Measurements from ENCODE around the gene ATF7IP2. TPM values are rescaled to one million over a fixed set of nuclear protein-coding genes. Genes with fewer than 3 reads are reported as not detected.
A peak's percentile ranks its signal among the peaks of the same experiment; 100 is the strongest.

ATF7IP2 gene
- polyA plus RNA-seq, 3 donors = 18.9 to 23.7 (median 22.1) TPM

DNA sequence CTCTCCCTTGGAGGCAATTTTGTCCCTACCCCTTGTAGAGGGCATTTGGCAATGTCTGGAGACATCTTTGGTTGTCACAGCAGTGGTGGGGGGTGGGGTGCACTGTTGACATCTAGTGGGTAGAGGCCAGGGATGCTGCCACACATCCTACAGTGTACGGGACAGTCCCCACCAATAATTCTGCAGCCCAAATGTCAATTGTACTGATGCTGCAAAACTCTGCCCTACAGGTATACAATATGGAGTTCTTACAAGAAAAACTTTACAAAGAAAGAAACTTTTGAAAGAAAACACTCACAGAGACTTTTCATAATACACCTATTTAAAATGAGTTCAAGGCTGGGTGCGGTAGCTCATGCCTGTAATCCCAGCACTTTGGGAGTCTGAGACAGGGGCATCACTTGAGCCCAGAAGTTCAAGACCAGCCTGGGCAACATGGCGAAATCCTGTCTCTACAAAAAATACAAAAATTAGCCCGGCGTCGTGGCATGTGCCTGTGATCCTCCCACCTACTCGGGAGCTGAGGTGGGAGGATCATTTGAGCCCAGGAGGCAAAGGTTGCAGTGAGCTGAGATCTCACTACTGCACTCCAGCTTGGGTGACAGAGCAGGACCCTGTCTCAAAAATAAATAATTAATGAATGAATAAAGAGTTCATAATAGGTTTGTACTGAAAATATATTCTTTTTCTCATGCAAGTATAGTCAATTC is 135.2 kb downstream of the ATF7IP2 start:
- DNase-seq (ENCODE audit: extremely low read depth in 1 of 11, low read depth in 9 of 11, low spot score in 4 of 11) = no peak

DNA sequence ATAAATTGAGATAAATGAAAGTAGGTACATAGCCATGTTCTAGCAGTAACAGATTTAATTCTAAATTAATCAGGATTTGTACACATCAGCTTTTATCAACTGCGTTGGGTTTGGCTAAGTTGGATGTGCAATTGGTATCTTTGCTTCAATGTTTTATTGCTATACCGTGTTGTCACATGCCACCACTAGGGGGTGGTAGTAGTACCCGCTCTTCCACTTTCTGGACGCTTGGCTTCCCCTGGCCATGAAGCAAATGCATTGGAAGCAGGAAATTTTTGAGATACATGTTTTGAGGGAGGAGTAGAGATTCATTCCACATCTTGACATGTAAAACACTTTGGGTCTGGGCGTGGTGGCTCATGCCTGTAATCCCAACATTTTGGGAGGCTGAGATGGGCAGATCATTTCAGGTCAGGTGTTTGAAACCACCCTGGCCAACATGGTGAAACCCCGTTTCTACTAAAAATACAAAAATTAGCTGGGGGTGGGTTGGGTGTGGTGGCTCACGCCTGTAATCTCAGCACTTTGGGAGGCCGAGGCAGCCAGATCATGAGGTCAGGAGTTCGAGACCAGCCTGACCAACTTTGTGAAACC is 135.9 kb downstream of the ATF7IP2 start:
- peak in 8 of 11 donors; percentile 55 to 71 (median 66) for DNase-seq (ENCODE audit: extremely low read depth in 1 of 11, low read depth in 9 of 11, low spot score in 4 of 11)

DNA sequence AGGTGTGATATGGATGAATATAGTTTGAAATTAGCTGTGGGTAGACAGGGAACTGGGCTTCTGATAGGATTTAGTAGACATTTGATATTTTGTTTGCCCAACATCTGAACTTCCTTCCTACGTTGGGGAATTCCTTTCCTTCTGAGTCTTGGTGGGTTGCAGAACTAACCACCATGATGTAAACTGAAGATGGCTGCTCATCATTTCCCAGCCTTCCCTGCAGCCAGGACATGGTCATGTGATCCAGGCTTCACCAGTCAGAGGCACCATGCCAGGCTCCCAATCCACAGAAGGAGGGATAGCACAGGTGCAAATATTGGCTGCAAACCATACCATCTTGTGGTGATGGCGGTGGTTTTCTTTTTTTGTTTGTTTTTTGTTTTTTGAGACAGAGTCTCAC is 137.1 kb downstream of the ATF7IP2 start:
- DNase-seq (ENCODE audit: extremely low read depth in 1 of 11, low read depth in 9 of 11, low spot score in 4 of 11) = no peak

DNA sequence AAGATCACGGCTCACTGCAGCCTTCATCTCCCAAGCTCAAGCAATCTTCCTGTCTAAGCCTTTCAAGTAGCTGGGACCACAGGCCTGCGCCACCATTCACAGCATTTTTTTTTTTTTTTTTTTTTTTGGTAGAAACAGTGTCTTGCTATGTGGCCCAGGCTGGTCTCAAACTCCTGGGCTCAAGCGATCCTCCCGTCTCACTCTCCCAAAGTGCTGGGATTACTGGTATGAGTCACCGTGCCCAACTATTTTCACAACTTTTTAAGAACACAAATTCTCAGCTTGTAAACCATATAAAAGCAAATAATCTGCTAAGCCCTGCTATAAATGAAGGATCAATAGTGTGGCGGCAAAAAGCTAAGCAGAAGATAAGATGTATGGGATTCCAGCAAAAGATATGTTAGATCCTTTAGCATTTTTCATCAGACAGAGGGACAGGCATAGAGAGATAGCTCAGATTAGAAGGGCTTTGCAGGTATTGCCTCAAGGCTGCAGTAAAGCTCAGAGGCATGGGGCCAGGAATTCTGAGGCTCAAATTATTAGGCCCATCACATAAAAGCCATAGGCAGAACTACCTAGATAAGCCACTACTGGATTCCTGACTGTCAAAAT is 139.5 kb downstream of the ATF7IP2 start:
- no peak for DNase-seq (ENCODE audit: extremely low read depth in 1 of 11, low read depth in 9 of 11, low spot score in 4 of 11)

DNA sequence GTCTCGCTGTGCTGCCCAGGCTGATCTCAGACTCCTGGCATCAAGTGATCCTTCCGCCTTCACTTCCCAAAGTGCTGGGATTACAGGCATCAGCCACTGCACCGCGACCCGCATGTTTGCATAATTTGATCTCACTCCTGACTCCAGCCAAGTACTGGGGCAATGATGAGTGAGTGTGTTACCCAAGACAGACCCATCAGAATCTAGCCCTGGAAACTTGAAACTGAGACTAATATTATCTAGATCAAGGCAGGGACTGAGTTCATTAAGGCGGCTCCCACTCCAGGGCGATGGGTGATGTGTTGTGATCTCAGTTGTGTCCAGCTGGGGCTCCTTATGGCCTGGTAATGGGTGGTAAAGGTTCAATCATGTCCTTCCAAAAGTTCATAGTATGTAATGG is 141.1 kb downstream of the ATF7IP2 start:
- no peak for DNase-seq (ENCODE audit: extremely low read depth in 1 of 11, low read depth in 9 of 11, low spot score in 4 of 11)

DNA sequence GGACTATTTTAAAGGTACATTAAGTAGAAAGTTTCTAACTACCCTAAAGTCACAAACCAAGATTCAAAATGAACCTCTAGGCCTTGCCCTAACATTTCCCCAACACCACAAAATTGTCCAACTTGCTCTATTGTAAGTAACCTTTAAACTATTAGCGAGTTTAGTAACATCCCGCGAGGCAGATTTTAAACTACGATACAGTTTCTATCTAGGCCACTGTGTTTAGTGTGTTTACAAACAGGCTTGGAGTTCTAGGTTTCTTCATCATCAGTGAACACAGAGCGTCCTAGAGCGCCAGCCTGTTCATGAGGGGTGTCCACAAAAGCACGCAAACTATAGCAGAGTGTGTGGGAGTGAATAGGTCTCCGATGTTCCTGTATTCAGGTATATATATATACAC is 142.8 kb downstream of the ATF7IP2 start:
- DNase-seq (ENCODE audit: extremely low read depth in 1 of 11, low read depth in 9 of 11, low spot score in 4 of 11) = no peak

DNA sequence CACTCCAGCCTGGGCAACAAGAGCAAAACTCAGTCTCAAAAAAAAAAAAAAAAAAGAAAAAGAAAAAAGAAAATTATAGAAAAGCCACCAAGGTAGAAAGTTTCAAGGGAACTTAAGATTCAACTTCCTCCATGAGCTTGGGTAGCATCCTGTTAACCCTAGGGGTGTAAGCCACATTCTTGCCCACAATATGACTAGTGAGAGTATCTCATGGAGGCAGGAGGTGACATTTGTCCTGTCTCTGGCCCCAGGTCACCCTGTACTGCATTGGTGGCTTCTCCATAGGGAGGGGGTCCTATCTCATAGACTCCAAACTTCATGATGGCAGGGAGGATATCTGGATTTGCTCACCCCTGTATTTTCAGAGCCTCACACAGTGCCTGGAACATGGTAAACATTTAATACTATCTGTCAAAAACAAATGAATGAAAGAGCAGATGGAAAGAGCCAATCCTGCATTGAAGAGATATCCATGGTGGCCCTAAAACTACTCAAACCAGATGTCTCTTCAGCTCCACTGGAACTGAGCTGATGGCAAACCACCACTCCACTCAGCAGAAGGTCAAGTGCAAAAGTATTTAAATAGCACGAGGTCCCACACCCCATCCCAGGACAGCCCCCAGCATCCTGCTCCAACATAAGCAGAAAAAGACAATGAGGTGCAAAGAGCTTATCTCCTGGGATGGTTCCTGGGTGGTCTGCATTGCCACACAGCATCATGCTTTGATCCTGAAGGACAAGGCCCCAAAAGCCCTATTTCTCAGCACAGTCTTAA is 144.2 kb downstream of the ATF7IP2 start:
- no peak for DNase-seq (ENCODE audit: extremely low read depth in 1 of 11, low read depth in 9 of 11, low spot score in 4 of 11)

DNA sequence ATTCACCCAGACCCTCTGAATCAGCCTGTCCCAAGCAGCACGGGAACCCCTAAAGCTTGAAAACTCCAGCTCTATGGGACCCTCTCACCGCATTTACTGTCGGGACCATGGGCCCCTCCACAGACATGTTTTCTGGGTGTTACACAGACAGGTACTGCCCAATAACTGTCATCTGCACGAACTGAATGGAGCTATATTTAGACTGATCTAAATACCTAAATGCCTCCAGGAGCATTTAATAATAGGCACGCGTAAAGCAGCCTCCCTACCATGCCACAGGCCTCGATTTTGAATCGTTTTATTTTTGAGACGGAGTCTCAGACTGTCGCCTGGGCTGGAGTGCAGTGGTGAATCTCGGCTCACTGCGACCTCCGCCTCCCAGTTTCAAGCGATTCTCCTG is 144.8 kb downstream of the ATF7IP2 start:
- DNase-seq (ENCODE audit: extremely low read depth in 1 of 11, low read depth in 9 of 11, low spot score in 4 of 11) = no peak

DNA sequence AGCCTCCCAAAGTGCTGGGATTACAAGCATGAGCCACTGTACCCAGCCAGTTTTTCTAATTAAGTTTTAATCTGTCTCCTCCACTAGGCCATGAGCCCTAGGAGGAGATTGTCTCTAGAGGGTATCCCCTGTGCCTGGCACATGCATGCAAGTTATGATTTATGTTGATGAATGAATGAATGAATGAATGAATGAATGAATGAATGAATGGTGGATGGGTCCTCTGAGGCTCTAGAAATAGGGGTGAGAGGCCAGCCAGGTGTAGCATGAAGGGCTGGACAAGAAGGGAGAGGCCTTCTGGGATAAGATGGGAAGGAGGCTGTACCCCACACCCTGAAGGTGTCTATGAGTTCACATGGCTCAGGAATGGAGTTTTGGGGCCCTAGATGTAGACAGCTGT is 145.7 kb downstream of the ATF7IP2 start:
- DNase-seq (ENCODE audit: extremely low read depth in 1 of 11, low read depth in 9 of 11, low spot score in 4 of 11) = no peak

Other genes starting within 250 kb of the ATF7IP2 start
- gene GRIN2A, start 203.6 kb upstream of the ATF7IP2 start, polyA plus RNA-seq (ENCODE audit: insufficient read length in 3 of 3) = 1 to 10 TPM; 5.8 to 6.6 (median 6.5) TPM
- gene EMP2, start 194.5 kb downstream of the ATF7IP2 start, polyA plus RNA-seq (ENCODE audit: insufficient read length in 3 of 3) = 10 to 100 TPM; 20.7 to 25.8 (median 22.7) TPM